GM19324 (cell line): ENCODE measurements around the gene POLR2B.
"Not testable (repeated sequence)": the region's sequence is repeated elsewhere in the genome, so short reads cannot be mapped to it uniquely, and the experiment has no call there.

Experiments
- ATAC-seq: cut with Tn5 transposase; IDR thresholded peaks from one replicate; pipeline ENCODE4 v1.9.1; 2021; ENCODE audit warnings: mild to moderate bottlenecking, moderate library complexity; ENCODE audit not compliant: unreplicated experiment, low FRiP score

The POLR2B gene

DNA sequence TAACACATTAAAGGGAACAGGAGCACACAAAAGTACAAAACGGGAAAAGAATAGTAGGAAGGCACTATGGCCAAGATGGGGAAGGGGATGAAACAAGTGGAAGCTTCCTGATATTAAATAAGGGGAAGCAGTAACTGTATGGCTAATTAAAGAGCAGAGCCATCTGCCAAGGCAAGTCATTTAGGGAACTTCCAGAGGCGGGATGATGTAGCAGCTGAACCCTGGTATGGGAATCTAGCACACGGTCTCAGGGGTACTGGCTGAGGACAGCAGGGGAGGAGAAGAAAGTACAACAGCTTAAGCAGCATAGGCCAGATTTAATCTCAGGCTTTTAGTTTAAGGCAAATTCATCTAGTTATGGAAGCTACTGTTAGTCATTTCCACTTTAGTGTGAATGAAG, 72.4 kb downstream of the POLR2B start:
- no peak for ATAC-seq

DNA sequence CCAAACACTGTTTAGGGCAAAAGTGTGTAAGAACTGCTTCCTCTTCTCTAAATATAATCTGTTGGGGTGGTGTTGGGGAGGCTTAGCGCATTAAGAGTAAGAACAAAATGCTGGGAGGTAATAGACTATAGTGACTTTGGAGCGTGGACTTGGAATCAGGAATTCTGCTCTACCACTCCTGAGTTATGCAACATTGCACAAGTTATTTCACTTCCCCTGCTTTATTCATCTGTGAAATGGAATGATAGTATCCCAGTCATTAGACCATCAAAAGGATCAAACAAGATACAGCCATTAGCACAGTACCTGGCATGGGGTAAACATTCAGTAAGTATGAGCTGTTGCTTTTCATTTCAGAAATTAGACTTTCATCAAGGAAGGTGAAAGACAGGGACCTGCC, 72.8 kb downstream of the POLR2B start:
- no peak for ATAC-seq

DNA sequence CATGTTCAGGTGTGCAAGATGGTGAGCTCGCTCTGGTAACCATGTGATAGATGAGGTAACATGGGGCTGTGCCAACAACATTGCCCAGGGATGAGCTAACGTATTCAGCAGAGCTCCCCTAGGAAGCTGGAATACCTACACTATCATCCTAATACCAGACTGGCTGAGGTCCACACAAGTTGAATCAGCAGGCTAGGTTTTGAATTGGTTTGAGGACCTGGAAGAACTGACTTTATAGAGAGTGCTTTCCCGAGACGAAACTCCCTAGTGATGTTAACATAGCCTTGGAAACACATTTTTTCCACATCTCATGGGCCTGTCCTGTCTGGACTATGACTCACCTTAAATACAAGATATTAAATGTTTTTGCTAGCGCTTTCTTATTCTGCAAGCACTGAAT, 74.8 kb downstream of the POLR2B start:
- no peak for ATAC-seq

DNA sequence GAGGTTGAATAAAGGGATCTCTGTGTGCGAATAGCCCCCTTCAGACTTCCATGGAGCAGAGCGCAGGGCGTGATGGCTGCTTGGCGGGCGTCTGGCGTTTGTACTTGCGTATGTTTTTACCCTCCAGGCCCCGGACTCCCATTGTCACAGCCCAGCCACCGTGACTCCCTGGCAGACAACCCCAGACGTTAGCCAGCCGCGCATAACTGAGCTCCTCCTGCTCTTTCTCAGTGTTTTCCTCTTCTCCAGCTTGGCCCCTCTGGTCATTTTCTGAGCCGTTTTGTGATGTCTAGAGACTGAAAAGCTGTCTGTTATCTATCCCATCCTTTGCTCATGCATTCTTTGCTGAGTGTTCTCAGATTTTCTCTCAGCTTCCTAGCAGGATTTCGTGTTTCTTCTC, 77.2 kb downstream of the POLR2B start:
- ATAC-seq, result no peak

DNA sequence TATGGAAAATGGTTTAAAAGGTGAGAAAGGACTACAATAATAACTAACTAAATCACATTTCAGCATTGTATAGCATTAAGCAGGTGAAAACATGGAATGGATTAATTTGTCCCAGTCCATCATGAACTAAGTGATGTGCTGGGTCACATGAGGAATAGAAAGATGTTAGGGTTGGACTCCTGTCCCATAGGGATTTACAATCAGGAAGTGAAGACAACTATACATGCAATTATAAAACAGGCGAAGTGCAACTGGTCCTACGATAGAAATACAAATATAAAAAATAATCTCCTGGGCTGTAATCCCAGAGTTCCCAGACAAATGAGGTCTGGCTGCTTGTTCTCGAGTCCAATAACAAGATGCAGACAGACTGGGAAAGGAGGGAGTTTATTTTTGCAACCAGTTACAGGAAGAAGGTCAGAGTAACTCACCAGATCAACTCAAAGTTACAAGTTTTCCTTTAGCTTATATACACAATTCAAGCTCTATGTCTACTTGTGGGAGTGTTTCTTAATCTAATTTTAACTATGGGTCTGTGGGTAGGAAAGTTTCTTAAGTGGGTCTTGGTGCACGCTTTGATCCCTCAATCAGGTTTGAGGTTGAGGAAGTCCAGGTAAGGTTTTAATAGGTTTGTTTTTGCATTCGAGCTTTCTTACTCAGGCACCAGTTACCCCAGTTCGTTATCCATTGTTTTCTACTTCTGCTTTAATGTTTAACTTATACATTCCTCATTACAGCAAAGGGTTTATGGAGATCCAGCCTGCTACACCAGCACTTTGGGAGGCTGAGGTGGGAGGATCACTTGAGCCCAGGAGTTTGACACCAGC, 81.4 kb downstream of the POLR2B start:
- no peak for ATAC-seq

DNA sequence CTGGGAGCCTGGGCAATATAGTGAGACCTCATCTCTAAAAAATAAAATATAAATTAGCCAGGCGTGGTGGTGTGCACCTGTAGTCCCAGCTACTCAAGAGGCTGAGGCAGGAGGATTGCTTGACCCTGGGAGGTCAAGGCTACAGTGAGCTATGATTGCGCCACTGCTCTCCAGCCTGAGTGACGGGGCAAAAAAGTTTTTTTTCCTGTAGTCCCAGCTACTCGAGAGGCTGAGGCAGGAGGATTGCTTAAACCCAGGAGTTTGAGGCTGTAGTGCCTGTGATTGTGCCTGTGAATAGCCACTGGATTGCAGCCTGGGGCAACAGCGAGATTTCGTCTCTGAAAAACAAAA, 82.0 kb downstream of the POLR2B start:
- ATAC-seq, result not testable (repeated sequence)

DNA sequence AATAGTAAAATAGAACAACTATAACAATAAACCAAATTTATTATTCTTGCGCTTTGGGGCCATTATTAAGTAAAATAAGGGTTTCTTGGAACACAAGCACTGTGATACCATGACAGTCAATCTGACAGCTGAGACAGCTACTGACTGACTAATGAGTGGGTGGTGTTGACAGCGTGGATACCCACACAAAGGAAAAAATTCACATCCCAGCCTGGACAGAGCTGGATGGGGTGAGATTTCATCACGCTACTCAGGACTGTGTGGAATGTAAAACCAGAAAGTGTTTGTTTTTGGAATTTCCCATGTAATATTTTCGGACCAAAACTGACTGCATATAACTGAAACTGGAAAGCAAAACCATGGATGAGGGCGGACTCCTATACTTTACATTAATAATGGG, 82.7 kb downstream of the POLR2B start:
- no peak for ATAC-seq

DNA sequence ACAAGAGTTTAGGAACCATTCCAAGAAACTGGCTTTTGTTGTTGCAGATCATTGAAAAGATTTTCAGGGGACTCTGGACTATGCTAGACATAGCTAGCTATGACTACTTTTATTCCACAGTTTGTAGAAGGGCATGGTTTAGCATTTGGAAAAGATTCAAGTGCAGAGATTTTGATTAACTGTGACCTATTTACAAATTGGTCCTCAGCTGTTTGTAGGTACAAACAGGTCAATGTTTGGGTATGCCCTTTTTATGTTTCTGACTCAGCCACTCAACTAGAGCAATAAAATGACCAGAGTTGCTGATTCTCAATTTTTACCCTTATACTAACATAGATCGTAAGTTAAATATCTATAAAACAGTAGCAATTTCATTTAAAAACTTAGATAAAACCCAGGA, 84.8 kb downstream of the POLR2B start:
- ATAC-seq, result no peak

DNA sequence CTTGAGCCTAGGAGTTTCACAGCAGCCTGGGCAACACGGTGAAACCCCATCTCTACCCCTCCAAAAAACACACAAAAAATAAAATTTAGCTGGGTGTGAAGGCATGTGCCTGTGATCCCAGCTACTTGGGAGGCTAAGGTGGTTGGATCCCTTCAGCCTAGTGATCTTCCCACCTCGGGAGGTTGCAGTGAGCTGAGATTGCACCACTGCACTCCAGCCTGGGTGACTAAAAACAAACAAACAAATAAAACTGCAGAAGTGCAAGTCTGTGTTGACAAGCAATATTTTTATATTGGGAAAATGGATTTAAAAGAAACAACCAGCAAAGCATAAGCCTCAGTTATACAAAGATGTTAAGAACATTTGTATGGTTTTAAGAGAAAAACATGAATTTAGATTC, 85.4 kb downstream of the POLR2B start:
- no peak for ATAC-seq

DNA sequence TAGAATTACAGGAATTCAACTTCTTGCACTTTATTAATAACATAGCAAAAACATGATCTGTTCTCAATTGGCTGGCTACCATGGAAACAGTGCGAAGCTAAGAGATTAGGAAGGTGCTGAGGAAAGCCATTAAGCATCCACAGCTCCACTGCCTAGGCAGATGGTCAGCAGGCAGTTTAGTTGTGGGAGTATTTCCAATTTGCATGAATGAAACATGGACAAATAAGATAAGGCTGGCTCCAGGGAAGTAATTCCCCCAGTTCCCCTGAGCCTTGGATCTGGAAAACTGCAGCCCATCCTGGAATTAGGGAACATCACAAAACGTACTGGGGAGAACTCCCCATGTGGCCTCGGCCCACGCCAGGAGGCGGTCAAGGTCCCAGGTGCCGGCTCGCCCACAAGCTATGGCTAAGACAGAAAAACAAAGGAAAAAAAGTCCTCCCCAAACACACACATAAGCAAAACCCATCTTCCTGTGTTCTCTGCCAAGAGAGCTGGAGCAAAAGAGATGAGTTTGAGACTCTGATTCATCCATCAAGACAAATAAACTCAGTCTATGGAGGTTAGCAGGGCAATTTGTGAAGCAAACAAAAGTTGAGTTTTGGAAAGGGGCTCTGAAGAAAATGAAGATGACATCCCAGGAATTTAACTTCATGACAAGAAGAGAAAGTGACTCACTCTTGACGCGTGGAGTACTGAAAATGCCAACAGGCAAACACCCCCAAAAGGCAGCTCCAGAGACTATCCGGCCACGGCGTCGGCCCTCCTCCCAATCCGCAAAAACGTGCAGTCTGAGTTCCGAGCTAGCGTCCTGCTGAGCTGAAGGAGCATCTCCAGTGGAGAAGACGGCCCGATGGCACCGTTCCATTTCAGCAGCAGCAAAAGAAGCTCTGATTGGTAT, 86.4 kb downstream of the POLR2B start:
- ATAC-seq, result no peak

DNA sequence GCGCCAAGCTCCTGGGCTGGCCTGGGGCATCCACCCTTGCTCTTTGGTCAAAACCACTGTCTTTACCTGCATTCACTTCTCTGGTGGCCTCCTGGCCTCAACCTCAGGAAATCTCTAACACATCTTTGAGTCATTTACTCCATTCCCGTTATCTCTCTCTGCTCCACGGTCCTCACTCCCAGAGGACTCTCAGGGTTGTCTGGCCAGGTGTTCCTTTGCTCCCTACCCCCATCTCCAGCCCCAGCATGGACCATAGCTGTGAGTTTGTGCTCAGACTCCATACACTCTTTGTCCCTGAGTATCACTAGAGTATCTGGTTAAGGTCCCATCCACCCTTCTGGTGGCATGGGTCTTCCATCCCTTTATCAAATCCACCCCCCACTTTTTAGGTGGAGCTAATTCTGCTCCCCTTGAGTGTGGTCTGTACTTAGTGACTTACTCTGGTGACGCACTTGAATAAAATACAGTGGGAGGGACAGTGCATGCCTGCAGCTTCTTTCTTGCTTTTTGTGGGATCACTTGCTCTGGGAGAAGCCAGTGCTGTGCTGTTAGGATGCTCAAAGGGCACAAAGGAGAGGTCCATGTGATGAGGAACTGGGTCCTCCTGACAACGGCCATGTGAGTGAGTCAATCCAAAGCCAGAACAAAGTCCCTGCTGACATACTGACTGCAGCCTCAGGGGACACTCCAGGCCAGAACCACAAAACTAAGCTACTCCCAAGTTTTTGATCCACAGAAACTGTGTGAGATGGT, 87.2 kb downstream of the POLR2B start:
- no peak for ATAC-seq

DNA sequence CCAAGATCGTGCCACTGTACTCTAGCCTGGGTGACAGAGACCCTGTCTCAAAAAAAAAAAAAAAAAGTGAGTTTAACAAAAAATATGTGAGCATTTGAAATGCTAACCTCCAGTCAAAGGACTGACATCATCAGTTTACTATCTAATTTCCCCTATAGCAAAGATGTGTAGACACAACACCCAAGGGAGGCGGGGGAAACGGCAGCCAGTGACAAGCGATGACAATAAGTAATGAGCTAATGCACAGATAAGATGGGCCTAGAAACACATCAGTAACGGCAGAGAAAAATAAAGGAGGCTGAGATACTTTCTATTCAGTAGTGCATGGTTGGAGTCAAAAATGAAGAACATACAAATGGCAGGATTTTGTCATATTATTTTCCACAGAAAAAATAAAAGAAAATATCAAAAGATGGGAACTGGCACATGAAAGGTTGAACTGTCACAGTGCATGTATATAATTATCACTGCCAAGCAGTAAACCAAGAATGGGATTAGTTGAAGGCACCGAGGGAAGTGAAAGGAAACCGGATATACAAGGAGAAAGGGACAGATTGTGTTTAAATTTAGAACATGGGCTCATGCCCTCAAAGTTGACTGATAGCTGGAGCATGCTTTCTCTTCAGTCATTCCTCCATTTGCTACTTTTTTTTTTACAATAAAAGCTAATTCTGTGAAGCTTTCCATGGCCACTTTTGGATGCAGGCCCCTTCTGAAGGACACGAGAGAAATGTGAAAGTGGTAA, 89.7 kb downstream of the POLR2B start:
- no peak for ATAC-seq

DNA sequence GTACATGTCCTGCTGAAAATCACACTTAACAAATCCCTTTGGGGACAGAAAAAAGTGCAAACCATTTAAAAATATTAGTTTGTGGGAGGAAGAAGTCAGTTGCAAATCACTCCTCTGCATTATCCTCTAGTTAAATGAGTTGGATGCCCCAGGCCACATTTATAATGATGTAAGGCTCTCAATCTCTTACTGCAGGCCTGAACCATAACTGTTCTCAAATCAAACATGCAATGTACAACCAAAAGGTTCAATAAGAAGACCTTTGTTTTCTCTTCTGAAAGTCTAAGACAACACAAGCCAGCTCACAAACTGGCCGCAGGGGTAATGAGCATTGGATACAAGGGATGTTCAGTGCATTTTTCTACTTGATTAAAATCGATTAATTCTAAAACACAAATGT, 91.8 kb downstream of the POLR2B start:
- no peak for ATAC-seq

DNA sequence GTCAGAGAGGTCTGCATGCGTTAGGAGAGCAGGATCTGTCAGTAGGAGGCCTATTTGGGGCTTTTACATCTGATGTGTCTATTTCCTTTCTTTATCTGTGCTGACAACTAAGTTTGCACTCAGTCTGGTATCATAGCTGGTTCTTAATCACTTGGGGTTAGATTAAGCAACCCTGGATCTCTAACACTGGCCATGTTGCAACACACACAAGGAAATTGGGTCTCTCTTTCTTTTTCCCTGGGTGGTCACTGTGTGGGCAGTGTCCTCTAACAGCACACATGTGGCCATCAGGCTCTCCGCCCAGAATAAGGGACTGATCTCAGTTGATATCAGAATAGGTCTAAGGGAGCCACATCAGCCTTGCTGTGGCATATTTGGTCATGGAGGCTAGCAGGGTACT, 92.6 kb downstream of the POLR2B start:
- ATAC-seq, result no peak

DNA sequence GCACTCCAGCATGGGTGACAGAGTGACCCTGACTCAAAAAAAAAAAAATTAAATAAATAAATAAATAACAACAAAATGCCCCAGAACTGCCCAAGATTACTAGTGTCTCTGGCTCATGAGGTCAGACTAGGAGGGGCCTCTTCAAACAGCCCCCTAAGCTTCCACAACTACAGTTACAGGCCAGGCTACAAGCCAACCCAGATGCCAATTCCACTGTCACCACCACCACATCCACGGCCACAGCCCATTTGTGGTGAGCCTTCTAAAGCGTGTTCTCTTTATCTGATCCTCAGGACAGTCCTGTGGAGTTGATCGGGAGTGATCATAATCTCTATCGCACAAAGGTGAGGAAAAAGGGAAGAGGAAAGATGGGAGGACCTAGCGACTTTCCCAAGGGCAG, 94.9 kb downstream of the POLR2B start:
- ATAC-seq, result no peak

DNA sequence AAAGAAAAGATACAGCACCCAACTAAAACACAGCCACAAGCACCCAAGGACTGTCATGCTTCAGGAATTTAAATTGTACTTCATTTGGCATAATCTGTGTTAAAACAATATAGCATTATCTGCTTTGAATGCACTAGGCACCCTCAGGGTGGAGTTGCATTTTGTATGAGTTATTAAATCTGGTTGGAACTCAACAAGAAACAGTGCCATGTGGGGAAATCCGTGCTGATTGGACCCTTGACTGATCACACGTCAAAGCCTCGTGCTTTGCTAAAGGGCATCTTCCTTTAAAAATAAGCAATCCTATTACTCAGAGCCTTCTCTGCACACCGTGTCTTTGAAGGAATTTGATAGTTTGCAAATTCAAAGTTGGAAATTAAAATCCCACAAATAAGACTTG, 96.0 kb downstream of the POLR2B start:
- ATAC-seq, result no peak

DNA sequence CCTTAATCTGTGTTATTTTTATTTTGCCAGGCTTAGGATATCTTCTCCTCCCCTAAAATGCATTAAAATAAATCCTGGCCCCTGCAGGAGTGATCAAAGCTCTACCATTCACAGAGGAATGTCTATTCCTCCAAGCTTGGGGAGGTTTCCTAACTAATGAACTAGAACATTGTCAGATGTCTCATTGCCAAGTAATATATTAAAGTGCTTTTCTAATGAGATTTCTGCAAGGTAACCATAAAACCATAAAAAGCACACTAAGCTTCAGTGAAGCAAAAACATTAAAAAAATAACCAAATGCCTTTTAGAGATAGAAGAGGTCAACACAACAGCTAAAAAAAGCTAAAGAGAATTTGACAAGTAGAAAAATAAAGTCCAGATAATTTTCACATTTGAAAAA, 96.7 kb downstream of the POLR2B start:
- no peak for ATAC-seq

DNA sequence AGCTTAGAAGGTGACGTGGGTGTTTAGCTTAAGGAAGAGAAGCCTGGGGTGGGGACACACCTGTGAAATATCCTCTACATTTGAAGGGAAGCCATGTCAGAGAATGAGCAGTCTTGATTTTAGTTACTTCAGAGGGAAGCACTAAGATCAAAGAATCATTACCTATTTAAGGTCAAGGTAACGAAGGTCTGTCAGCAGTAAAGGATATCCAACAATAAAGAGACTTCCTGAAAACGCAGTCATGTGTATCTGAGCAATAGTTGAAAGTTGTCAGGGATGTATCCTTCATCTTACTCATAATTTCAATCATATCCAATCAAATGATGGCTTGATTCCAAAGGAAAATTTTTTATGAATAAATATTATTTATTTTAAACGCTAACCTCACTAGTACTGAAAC, 98.0 kb downstream of the POLR2B start:
- ATAC-seq, result no peak

DNA sequence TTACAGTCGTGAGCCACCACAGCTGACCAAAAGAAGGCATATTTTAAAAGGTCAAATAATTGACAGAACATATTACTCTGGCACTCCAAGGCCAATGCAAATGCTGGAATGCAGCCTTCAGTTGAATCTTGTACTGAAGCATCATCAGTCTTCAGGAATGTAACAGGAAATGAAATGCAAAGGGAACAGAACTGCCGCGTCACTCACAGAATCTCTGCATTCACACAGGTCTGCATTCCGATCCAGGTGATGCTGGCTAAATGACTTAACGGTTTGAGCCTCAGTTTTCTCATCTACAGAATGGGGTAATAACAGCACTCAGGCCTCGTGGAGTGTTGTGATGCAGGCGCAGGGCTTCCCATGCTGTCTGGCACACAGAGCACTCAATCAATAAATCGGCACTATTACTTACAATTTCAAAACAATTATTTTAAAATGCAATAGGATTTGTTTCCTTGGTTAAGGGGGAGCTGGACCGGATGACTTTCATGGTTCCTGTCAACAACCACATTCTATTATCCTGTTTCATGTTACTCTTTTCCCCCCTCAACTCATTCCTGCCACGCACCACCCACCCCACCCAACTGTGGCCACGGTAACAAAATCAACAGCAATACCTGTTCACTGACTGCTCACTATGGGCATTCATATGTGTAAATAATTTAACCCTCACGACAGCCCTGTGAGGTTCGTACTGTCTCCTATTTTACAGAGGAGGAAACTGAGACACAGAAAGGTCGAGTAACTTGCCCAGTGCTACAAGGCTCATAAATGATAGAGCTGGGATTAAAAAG, 99.1 kb downstream of the POLR2B start:
- no peak for ATAC-seq
